Astrocyte (in vitro differentiated cells and primary cell): ENCODE measurements around the gene USP3. TPM values are rescaled to one million over a fixed set of nuclear protein-coding genes. Genes with fewer than 3 reads are reported as not detected.

Source experiments
- DNase-seq: peaks from one replicate; pipeline ENCODE4 v3.0.0-alpha.2; 2010; ENCODE audit warnings: low read depth
- FAIRE-seq: peaks from 2 replicates; lab custom pipeline; 2011; peaks lifted over from hg19 to GRCh38; lab: Jason Lieb, UNC
- H2AFZ ChIP-seq: 2 replicates; pipeline ENCODE4 v1.6.0; 2012; ENCODE audit warnings: low read depth, low read length, inconsistent platforms
- H3K27ac ChIP-seq: 2 replicates; pipeline ENCODE4 v1.5.1; 2011; ENCODE audit warnings: low read depth, low read length, inconsistent platforms
- H3K27me3 ChIP-seq: 2 replicates; pipeline ENCODE4 v1.6.0; 2011; ENCODE audit warnings: low read length, inconsistent platforms; ENCODE audit not compliant: insufficient read depth
- H3K36me3 ChIP-seq: 2 replicates; pipeline ENCODE4 v1.5.1; 2011; ENCODE audit warnings: low read length, inconsistent platforms; ENCODE audit not compliant: insufficient read depth
- H3K4me1 ChIP-seq: 2 replicates; pipeline ENCODE4 v1.5.1; 2011; ENCODE audit warnings: low read length, inconsistent platforms; ENCODE audit not compliant: insufficient read depth
- H3K4me2 ChIP-seq: 2 replicates; pipeline ENCODE4 v1.6.0; 2012; ENCODE audit warnings: low read length, inconsistent platforms
- H3K4me3 ChIP-seq: 2 replicates; pipeline ENCODE4 v1.5.1; 2011; ENCODE audit warnings: low read depth, mild to moderate bottlenecking, low read length, inconsistent platforms; ENCODE audit not compliant: insufficient read depth
- H3K79me2 ChIP-seq: 2 replicates; pipeline ENCODE4 v1.6.0; 2012; ENCODE audit warnings: mild to moderate bottlenecking, low read length, inconsistent platforms; ENCODE audit not compliant: insufficient read depth
- H3K9ac ChIP-seq: 2 replicates; pipeline ENCODE4 v1.6.0; 2012; ENCODE audit warnings: mild to moderate bottlenecking, low read length, inconsistent platforms
- H3K9me3 ChIP-seq: 2 replicates; pipeline ENCODE4 v1.5.1; 2012; ENCODE audit warnings: low read depth, mild to moderate bottlenecking, low read length, inconsistent platforms; ENCODE audit not compliant: insufficient read depth
- H4K20me1 ChIP-seq: 2 replicates; pipeline ENCODE4 v1.6.0; 2012; ENCODE audit warnings: low read length, inconsistent platforms; ENCODE audit not compliant: insufficient read depth
- H3K27ac Mint-ChIP-seq: one replicate; pipeline ENCODE4 v1.8.0; 2021; ENCODE audit warnings: mild to moderate bottlenecking, mixed read lengths; ENCODE audit not compliant: unreplicated experiment
- H3K27me3 Mint-ChIP-seq: one replicate; pipeline ENCODE4 v1.8.0; 2021; ENCODE audit warnings: low read depth, mixed read lengths; ENCODE audit not compliant: unreplicated experiment
- H3K36me3 Mint-ChIP-seq: one replicate; pipeline ENCODE4 v1.8.0; 2021; ENCODE audit warnings: low read depth, mixed read lengths; ENCODE audit not compliant: unreplicated experiment
- H3K4me1 Mint-ChIP-seq: one replicate; pipeline ENCODE4 v1.8.0; 2021; ENCODE audit warnings: low read depth, mixed read lengths; ENCODE audit not compliant: unreplicated experiment
- H3K4me3 Mint-ChIP-seq: one replicate; pipeline ENCODE4 v1.8.0; 2021; ENCODE audit warnings: mild to moderate bottlenecking, moderate library complexity, mixed read lengths; ENCODE audit not compliant: unreplicated experiment
- H3K9me3 Mint-ChIP-seq: one replicate; pipeline ENCODE4 v1.8.0; 2021; ENCODE audit warnings: mild to moderate bottlenecking, mixed read lengths; ENCODE audit not compliant: unreplicated experiment
- EZH2 ChIP-seq: IDR thresholded peaks from 2 replicates; pipeline ENCODE4 v1.6.1; 2012; ENCODE audit warnings: mild to moderate bottlenecking, low read length, inconsistent platforms; ENCODE audit not compliant: insufficient read depth
- total RNA-seq: library from RNA; stranded (reverse); gene quantifications from 2 replicates; pipeline ENCODE4 v1.2.1, GENCODE V29; 2021
- TF ChIP-seq, protein P1 (sequence below): IDR thresholded peaks from 2 replicates; pipeline ENCODE4 v1.5.1; 2011; ENCODE audit warnings: low read depth, mild to moderate bottlenecking, inconsistent platforms, low read length, moderate library complexity; ENCODE audit not compliant: insufficient read depth

Gene USP3
- total RNA-seq, 1 donor from 2014 or later: 38.1 TPM

DNA sequence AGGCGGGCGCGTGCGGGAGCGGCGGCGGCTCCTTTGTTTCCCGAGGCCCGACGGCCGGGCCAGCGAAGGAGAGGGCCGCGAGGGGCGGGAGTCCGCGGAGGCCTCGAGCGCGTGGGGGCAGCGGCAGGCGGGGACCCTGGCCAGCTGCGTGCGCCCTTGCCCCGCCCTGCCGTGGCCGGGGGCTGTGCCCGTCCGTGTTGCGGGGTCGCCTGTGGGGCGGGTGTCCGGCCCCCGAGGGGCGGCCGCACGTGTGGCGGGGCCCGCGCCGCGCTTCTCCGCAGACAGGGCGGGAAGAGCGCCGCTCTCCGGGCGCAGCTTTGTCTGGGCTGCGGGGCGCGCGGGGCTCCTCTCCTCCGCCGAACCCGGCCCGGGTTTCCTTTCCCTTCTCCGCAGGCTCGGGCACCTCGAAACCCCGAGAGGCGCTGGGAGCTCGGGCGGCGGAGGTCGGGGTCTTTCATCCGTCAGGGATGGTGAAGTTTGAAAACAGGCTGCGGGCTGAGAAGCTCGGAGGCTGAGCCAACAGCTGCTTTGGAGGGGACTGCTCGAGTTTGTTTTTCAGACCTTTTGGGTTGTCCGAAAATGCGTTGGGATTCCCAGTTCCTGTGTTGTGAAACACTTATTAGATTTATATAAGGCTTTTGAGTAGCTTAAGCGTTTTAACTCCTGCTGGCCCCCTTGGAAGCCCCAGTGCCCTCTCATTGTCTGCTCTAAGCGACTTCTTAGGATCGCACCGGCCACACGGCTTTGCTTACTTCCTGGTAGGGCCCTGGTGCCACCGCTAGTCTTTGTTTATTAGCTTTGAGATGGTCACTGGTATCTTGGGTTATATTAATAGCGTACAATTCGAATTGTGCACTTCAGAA lies 817 bp downstream of the USP3 start:
- H3K4me3 ChIP-seq: peak overlapping the region; percentile 77

DNA sequence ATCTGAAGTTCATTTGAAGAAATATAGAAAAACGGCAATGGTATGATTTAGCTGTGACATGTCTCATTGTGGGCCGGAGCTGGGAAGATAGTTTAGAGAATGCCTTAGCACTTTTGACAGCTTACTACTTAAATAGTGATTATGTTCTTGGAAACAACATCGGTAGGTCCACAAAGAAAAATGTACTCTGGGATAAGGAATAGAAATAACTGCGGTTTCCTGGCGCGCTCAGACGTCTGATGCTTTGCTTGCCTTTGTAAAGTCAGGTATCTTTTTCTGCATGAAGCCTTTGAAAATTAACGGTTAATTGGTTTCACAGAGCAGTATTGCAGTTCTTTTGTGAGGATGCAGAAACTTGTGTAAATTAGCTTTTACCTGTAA lies 1.4 kb downstream of the USP3 start:
- no peak for FAIRE-seq
- no peak for TF ChIP-seq EZH2
- TF ChIP-seq, protein P1, sequence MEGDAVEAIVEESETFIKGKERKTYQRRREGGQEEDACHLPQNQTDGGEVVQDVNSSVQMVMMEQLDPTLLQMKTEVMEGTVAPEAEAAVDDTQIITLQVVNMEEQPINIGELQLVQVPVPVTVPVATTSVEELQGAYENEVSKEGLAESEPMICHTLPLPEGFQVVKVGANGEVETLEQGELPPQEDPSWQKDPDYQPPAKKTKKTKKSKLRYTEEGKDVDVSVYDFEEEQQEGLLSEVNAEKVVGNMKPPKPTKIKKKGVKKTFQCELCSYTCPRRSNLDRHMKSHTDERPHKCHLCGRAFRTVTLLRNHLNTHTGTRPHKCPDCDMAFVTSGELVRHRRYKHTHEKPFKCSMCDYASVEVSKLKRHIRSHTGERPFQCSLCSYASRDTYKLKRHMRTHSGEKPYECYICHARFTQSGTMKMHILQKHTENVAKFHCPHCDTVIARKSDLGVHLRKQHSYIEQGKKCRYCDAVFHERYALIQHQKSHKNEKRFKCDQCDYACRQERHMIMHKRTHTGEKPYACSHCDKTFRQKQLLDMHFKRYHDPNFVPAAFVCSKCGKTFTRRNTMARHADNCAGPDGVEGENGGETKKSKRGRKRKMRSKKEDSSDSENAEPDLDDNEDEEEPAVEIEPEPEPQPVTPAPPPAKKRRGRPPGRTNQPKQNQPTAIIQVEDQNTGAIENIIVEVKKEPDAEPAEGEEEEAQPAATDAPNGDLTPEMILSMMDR: no peak
- Histone ChIP-seq H3K27ac (peak overlapping the region; percentile 91), H3K27me3 (no peaks in the 10 kb centered on the region), H3K4me1 (peaks cover 56% of the 10 kb centered on the region), H3K4me2 (peak overlapping the region; percentile 89), H2AFZ (no peak overlapping the region), H4K20me1 (peaks cover 44% of the 10 kb centered on the region), H3K9me3 (no peaks in the 10 kb centered on the region), H3K4me3 (peak overlapping the region; percentile 77), H3K79me2 (peaks cover 60% of the 10 kb centered on the region), H3K9ac (peak overlapping the region; percentile 93), H3K36me3 (no peaks in the 10 kb centered on the region)
- Mint-ChIP-seq H3K9me3 (no peaks in the 10 kb centered on the region), H3K4me3 (peak overlapping the region; percentile 96), H3K27me3 (no peaks in the 10 kb centered on the region), H3K27ac (peak overlapping the region; percentile 86), H3K4me1 (peaks cover 56% of the 10 kb centered on the region), H3K36me3 (no peaks in the 10 kb centered on the region)
- peak; percentile 47 for DNase-seq

More for the DNA sequence above, 817 bp downstream of the USP3 start:
- H3K9me3 ChIP-seq: no peaks in the 10 kb centered on the region
- peak overlapping the region; percentile 91 for H3K27ac ChIP-seq
- peak overlapping the region; percentile 31 for H2AFZ ChIP-seq
- no peaks in the 10 kb centered on the region for H3K9me3 Mint-ChIP-seq
- no peaks in the 10 kb centered on the region for H3K36me3 Mint-ChIP-seq
- H3K4me3 Mint-ChIP-seq: peak overlapping the region; percentile 96
- peak; percentile 45 for DNase-seq
- H4K20me1 ChIP-seq: peaks cover 37% of the 10 kb centered on the region
- no peaks in the 10 kb centered on the region for H3K36me3 ChIP-seq
- H3K4me2 ChIP-seq: peak overlapping the region; percentile 89
- FAIRE-seq: no peak
- H3K27me3 Mint-ChIP-seq: no peaks in the 10 kb centered on the region
- H3K27me3 ChIP-seq: no peaks in the 10 kb centered on the region
- H3K79me2 ChIP-seq: peaks cover 53% of the 10 kb centered on the region
- H3K27ac Mint-ChIP-seq: peak overlapping the region; percentile 86
- peak overlapping the region; percentile 93 for H3K9ac ChIP-seq
- H3K4me1 Mint-ChIP-seq: peaks cover 51% of the 10 kb centered on the region
- TF ChIP-seq EZH2: no peak
- TF ChIP-seq, protein P1: no peak
- H3K4me1 ChIP-seq: peaks cover 50% of the 10 kb centered on the region
